Epithelial cell of esophagus (primary cell): ENCODE results near the gene HCFC1.

Experiments
- DNase-seq: peaks from one replicate; pipeline ENCODE4 v3.0.0; 2010; ENCODE audit warnings: low read depth
- H3K4me3 ChIP-seq: 2 replicates; pipeline ENCODE4 v1.5.1; 2011; ENCODE audit warnings: mild to moderate bottlenecking, low read length, control low read depth
- TF ChIP-seq, protein P1 (sequence below): IDR thresholded peaks from 2 replicates; pipeline ENCODE4 v1.5.1; 2011; ENCODE audit warnings: low read depth, mild to moderate bottlenecking, low read length, control low read depth, inconsistent platforms; ENCODE audit not compliant: insufficient read depth; ENCODE audit errors: missing control alignments

HCFC1 gene

GRCh38 chrX:153922932-153923857 is 48.4 kb downstream of the HCFC1 start:
- no peak overlapping the region for H3K4me3 ChIP-seq
- TF ChIP-seq, protein P1, sequence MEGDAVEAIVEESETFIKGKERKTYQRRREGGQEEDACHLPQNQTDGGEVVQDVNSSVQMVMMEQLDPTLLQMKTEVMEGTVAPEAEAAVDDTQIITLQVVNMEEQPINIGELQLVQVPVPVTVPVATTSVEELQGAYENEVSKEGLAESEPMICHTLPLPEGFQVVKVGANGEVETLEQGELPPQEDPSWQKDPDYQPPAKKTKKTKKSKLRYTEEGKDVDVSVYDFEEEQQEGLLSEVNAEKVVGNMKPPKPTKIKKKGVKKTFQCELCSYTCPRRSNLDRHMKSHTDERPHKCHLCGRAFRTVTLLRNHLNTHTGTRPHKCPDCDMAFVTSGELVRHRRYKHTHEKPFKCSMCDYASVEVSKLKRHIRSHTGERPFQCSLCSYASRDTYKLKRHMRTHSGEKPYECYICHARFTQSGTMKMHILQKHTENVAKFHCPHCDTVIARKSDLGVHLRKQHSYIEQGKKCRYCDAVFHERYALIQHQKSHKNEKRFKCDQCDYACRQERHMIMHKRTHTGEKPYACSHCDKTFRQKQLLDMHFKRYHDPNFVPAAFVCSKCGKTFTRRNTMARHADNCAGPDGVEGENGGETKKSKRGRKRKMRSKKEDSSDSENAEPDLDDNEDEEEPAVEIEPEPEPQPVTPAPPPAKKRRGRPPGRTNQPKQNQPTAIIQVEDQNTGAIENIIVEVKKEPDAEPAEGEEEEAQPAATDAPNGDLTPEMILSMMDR, result peak; percentile 48
- peak; percentile 37 for DNase-seq

DNA sequence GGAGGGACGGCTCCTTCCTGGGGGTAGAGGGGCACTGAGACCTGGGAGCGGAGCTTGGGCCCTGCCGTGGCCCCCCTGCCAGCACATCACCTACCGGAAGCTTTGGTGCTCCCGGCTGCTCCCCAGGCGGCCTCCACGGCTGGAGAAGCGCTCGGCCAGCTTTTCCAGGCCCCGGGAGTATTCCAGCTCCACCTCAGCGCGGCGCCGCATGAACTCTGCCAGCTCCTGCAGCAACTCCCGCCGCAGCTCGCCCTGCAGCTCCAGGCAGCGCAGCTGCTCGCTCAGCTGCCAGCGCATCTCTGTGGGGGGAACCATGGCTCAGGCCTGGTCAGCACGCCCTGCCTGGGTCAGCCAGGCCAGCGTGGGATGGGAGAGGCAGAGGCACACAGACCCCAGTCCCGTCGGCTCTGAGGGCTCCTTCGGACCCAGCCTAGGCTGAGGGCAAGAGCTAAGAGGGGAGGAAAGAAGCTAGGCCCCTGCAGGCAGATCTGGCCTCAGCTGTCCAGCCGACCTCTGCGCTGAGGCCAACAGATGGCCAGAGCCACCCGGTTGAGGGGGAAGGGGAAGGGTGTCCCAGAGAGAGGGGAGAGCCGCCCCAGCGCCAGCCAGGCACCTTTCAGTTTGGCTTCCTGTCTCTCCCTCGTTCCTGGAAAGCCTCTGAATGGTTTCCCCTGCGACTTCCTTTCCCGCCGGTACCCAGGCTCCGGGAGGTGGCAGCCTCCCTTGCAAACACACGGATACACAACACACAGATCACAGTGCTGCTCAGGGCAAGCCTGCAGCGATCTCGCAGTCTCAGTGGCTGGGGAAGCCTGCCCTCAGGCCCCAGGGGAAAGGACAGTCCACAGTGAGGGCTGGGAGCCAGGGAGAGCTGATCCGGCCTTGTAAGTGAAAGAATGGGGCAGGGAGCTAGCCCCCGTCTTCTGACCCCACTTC is 49.8 kb downstream of the HCFC1 start:
- DNase-seq, result no peak
- TF ChIP-seq, protein P1, result no peak
- no peak overlapping the region for H3K4me3 ChIP-seq

- TF ChIP-seq, protein P1, result no peak
These were observed 50.5 kb downstream of the HCFC1 start for GRCh38 chrX:153921070-153921469.

DNA sequence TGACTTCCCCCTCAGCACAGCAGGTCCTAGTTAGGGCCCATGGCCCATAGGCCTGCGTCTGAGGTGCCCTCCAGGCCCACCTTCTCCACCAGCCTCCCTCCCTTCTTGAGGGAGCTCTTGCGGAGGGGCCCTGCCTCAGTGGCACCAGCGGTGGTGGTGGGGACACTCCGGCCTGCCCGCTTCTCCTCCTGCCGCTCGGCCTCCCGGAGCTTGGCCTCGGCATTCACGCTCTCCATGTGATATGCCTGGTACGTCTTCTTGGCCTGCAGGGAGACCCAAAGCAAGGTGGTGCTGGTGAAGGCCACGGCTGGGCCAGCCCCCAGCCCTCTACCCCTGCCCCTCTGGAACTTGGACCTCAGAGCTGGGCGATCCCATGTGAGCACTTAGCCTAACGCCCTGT is 51.1 kb downstream of the HCFC1 start:
- DNase-seq, result no peak
- no peak overlapping the region for H3K4me3 ChIP-seq
- TF ChIP-seq, protein P1, result no peak

More at GRCh38 chrX:153921070-153921469, 50.5 kb downstream of the HCFC1 start:
- no peak for DNase-seq
- no peak overlapping the region for H3K4me3 ChIP-seq

DNA sequence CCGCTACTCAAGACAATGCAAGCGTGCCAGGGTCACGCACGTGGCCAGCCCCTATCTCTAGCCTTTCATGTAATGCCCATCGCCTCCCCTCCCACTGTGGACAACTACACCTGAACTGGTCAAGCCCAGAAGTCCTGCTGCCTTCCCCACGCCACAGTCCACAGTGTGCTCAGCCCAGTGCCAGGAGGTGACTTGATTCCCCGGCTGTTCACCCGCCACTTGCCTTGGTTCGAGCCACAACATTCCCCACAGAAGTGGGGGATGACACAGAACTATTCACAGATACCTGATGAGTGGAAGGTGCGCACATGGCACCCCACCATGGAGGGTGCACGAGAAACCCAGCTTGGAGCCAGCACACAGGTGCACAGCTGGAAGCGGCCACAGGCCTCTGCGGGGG is 52.3 kb downstream of the HCFC1 start:
- no peak for DNase-seq
- TF ChIP-seq, protein P1, result no peak
- no peak overlapping the region for H3K4me3 ChIP-seq

GRCh38 chrX:153917869-153918268 is 53.7 kb downstream of the HCFC1 start:
- no peak overlapping the region for H3K4me3 ChIP-seq
- peak; percentile 51 for DNase-seq
- TF ChIP-seq, protein P1, result no peak
